ENCODE data around the gene NRBF2. TPM values are rescaled to one million over a fixed set of nuclear protein-coding genes. Genes with fewer than 3 reads are reported as not detected.

NRBF2 gene
- total and polyA plus RNA-seq, 9 of the 15 experiments (the other 6 are each of a cell fraction or from before 2014, with no cell fraction given): 20.8 to 52.1 (median 30.5) TPM

DNA sequence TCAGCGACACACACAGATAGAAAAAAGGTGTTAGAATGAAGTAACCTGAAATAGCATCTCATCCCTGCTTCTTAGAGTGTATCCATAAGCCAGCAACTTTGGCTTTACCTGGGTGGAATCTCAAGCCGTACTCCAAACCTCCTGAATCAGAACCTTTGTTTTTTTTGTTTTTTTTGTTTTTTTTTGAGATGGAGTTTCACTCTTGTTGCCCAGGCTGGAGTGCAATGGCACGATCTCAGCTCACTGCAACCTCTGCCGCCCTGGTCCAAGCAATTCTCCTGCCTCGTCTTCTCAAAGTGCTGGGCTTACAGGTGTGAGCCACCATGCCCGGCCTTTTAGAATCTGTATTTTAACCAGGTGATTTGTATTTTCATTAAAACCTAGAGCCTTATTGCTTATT, 9.0 kb downstream of the NRBF2 start:
- Histone ChIP-seq H3K9me3 (replicated peaks; ENCODE audit: control insufficient read depth, insufficient read depth, low read depth, low read length) (no peaks in the 10 kb centered on the region), H3K79me2 (ENCODE audit: control insufficient read depth, insufficient read depth, low read length) (peaks cover 81% of the 10 kb centered on the region), H3K27me3 (ENCODE audit: control insufficient read depth in 2 of 2, insufficient read depth in 2 of 2, low read length in 2 of 2) (no peaks in the 10 kb centered on the region), H4K20me1 (replicated peaks; ENCODE audit: control insufficient read depth, insufficient read depth, low read length) (peaks cover 14% of the 10 kb centered on the region; the same call in 1 of the 2 replicates), H3K4me2 (ENCODE audit: insufficient read depth, low read length) (no peak overlapping the region), H3K4me1 (replicated peaks in 1 of 2; ENCODE audit: control insufficient read depth in 2 of 2, insufficient read depth in 2 of 2, low read length in 2 of 2) (no peaks in the 10 kb centered on the region; a peak in 1 of 5 replicates), H3K9me1 (ENCODE audit: control insufficient read depth, insufficient read depth, low read length) (no peaks in the 10 kb centered on the region), H3K9ac (ENCODE audit: insufficient read depth in 1 of 2, low read depth in 2 of 2, low read length in 2 of 2) (no peak overlapping the region), H3K27ac (ENCODE audit: extremely low read depth, low read depth, low read length) (no peak overlapping the region), H3K36me3 (ENCODE audit: control insufficient read depth, insufficient read depth, low read length) (peaks cover 18% of the 10 kb centered on the region; the same call in 2 of the 3 replicates), H2AFZ (ENCODE audit: low read depth, low read length) (no peak overlapping the region), H3K4me3 (no peak overlapping the region)
- FAIRE-seq: no peak
- no peak for DNase-seq (ENCODE audit: extremely low read depth in 1 of 4, low spot score in 3 of 4)
- in situ Hi-C loops (cut with MboI): no loop called here
- intact Hi-C loops (cut with micrococcal nuclease): no loop called here
- 92% methylated on average over 6 of the region's 6 CpGs for WGBS (ENCODE audit: insufficient coverage, low coverage, missing lambda C conversion rate)
- TF ChIP-seq ZNF785 (CRISPR knock-in tag; IDR thresholded peaks at IDR 0.05) (no peak), POU5F1 (IDR thresholded peaks at IDR 0.05; ENCODE audit: borderline replicate concordance, low read depth, low read length, partially characterized antibody) (no peak), RBM14 (IDR thresholded peaks at IDR 0.05; ENCODE audit: borderline replicate concordance, insufficient read depth, low read depth, low read length) (no peak), TRIM28 (IDR thresholded peaks at IDR 0.05) (no peak), NFE2L1 (tag; IDR thresholded peaks at IDR 0.05; ENCODE audit: borderline replicate concordance, low read depth) (no peak)
- TF ChIP-seq, protein P1, sequence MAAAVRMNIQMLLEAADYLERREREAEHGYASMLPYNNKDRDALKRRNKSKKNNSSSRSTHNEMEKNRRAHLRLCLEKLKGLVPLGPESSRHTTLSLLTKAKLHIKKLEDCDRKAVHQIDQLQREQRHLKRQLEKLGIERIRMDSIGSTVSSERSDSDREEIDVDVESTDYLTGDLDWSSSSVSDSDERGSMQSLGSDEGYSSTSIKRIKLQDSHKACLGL (CRISPR knock-in tag; IDR thresholded peaks at IDR 0.05; ENCODE audit: borderline replicate concordance, poor library complexity, severe bottlenecking): no peak
- TF ChIP-seq, protein P2, sequence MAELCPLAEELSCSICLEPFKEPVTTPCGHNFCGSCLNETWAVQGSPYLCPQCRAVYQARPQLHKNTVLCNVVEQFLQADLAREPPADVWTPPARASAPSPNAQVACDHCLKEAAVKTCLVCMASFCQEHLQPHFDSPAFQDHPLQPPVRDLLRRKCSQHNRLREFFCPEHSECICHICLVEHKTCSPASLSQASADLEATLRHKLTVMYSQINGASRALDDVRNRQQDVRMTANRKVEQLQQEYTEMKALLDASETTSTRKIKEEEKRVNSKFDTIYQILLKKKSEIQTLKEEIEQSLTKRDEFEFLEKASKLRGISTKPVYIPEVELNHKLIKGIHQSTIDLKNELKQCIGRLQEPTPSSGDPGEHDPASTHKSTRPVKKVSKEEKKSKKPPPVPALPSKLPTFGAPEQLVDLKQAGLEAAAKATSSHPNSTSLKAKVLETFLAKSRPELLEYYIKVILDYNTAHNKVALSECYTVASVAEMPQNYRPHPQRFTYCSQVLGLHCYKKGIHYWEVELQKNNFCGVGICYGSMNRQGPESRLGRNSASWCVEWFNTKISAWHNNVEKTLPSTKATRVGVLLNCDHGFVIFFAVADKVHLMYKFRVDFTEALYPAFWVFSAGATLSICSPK (IDR thresholded peaks at IDR 0.05; ENCODE audit: borderline replicate concordance): no peak
- TF ChIP-seq, protein P3, sequence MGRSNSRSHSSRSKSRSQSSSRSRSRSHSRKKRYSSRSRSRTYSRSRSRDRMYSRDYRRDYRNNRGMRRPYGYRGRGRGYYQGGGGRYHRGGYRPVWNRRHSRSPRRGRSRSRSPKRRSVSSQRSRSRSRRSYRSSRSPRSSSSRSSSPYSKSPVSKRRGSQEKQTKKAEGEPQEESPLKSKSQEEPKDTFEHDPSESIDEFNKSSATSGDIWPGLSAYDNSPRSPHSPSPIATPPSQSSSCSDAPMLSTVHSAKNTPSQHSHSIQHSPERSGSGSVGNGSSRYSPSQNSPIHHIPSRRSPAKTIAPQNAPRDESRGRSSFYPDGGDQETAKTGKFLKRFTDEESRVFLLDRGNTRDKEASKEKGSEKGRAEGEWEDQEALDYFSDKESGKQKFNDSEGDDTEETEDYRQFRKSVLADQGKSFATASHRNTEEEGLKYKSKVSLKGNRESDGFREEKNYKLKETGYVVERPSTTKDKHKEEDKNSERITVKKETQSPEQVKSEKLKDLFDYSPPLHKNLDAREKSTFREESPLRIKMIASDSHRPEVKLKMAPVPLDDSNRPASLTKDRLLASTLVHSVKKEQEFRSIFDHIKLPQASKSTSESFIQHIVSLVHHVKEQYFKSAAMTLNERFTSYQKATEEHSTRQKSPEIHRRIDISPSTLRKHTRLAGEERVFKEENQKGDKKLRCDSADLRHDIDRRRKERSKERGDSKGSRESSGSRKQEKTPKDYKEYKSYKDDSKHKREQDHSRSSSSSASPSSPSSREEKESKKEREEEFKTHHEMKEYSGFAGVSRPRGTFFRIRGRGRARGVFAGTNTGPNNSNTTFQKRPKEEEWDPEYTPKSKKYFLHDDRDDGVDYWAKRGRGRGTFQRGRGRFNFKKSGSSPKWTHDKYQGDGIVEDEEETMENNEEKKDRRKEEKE (IDR thresholded peaks at IDR 0.05; ENCODE audit: borderline replicate concordance in 1 of 2, control insufficient read depth in 1 of 2, low read depth in 2 of 2, low read length in 1 of 2): no peak
- no peak for ATAC-seq
- BruUV-seq (replicated peaks): no TSS peak
- ChIA-PET POLR2A (interaction anchor here (0.6 to 1.8 kb wide), 6 partner anchors 9 to 299 kb away, joined by 3 to 12 read pairs (median 3); partner anchors contain the start of gene NRBF2), CTCF (ENCODE audit: low intra/inter-chr PET ratio) (no interaction called here)
